Liver (tissue), 9 donors: ENCODE results near the gene ST3GAL2. TPM values are rescaled to one million over a fixed set of nuclear protein-coding genes. Genes with fewer than 3 reads are reported as not detected.

Experiments
- DNase-seq: peaks from one replicate; pipeline ENCODE4 v3.0.0-alpha.2; 2017; ENCODE audit warnings: low spot score
- H3K27ac ChIP-seq, 2 donors: one replicate each; pipeline ENCODE4 v1.7.0; 2013; ENCODE audit warnings: inconsistent platforms in 2 of 2, low read length in 2 of 2, control low read depth in 1 of 2, low read depth in 1 of 2, mild to moderate bottlenecking in 1 of 2
- H3K27me3 ChIP-seq, 4 donors: one replicate each; pipeline versions ENCODE4 v1.6.1 to v1.7.0; 2013; ENCODE audit warnings: low read length in 3 of 4, inconsistent platforms in 1 of 4, mild to moderate bottlenecking in 1 of 4, moderate library complexity in 1 of 4; ENCODE audit not compliant: control insufficient read depth in 4 of 4, insufficient read depth in 4 of 4
- H3K36me3 ChIP-seq, 4 donors: one replicate each; pipeline versions ENCODE4 v1.6.1 to v1.7.0; 2013; ENCODE audit warnings: low read length in 3 of 4, mild to moderate bottlenecking in 3 of 4, low read depth in 1 of 4, moderate library complexity in 1 of 4; ENCODE audit not compliant: control insufficient read depth in 4 of 4, insufficient read depth in 3 of 4
- H3K4me1 ChIP-seq, 4 donors: one replicate each; pipeline versions ENCODE4 v1.6.1 to v1.7.0; 2013; ENCODE audit warnings: low read length in 3 of 4, mild to moderate bottlenecking in 3 of 4, moderate library complexity in 1 of 4; ENCODE audit not compliant: control insufficient read depth in 4 of 4, insufficient read depth in 4 of 4
- H3K4me3 ChIP-seq, 3 donors: one replicate each; pipeline versions ENCODE4 v1.6.1 to v1.7.0; 2013; ENCODE audit warnings: low read length in 3 of 3, control low read depth in 1 of 3, low read depth in 1 of 3, mild to moderate bottlenecking in 1 of 3
- H3K9ac ChIP-seq, 2 donors: one replicate each; pipeline ENCODE4 v1.7.0; 2013; ENCODE audit warnings: low read length in 2 of 2, mild to moderate bottlenecking in 2 of 2, moderate library complexity in 2 of 2, control low read depth in 1 of 2, low read depth in 1 of 2
- H3K9me3 ChIP-seq, 4 donors: one replicate each; pipeline versions ENCODE4 v1.6.1 to v1.7.0; 2013; ENCODE audit warnings: low read length in 3 of 4; ENCODE audit not compliant: control insufficient read depth in 4 of 4
- EGR1 ChIP-seq, 2 donors: IDR thresholded peaks; 2 replicates each; pipeline ENCODE4 v1.6.1; 2016 to 2018; ENCODE audit warnings: antibody characterized with exemption in 2 of 2, low read depth in 2 of 2
- RAD21 ChIP-seq, 2 donors: IDR thresholded peaks; 2 replicates each; pipeline ENCODE4 v1.6.1; 2016; ENCODE audit warnings: antibody characterized with exemption in 2 of 2, mild to moderate bottlenecking in 2 of 2
- TAF1 ChIP-seq: conservative IDR thresholded peaks from 2 replicates; pipeline ENCODE4 v1.6.1; 2016; ENCODE audit warnings: antibody characterized with exemption, mild to moderate bottlenecking
- WGBS: extraction: QIAGEN DNeasy Blood & Tissue Kit; methylation state at CpG from one replicate; pipeline ENCODE4 v1.1.7; 2013; 5-methylcytosine and 5-hydroxymethylcytosine counted together
- polyA plus RNA-seq, 2 donors: library from polyadenylated mRNA; stranded (reverse) in 1 of 2; unstranded in 1 of 2; fragments of 200-250 nt in 1 of 2; fragments of >200 nt in 1 of 2; fragmentation: Nextera tagmentation in 1 of 2; extraction: Ambion mirVana in 1 of 2; gene quantifications; one replicate each; pipeline versions ENCODE4 v1.2.1 to v1.2.3, GENCODE V29; 2013 to 2015
- total RNA-seq, 2 donors: library from RNA; depleted of rRNA; stranded (reverse); fragments of >200 nt; gene quantifications; one replicate each; pipeline ENCODE4 v1.2.3, GENCODE V29; 2014
- TF ChIP-seq, protein P1 (sequence below): fragments of 150-350 bp; IDR thresholded peaks from 2 replicates; pipeline ENCODE4 v1.5.1; 2017; ENCODE audit warnings: improper control_type of control experiment, low read depth, low read length; ENCODE audit not compliant: missing input control
- TF ChIP-seq, protein P2 (sequence below): IDR thresholded peaks from 2 replicates; pipeline ENCODE4 v1.6.1; 2016; ENCODE audit warnings: antibody characterized with exemption, mild to moderate bottlenecking
- donor health status: healthy.
- donor health status: healthy.
- donor health status: healthy.
- donor health status: healthy.
- donor health status: healthy.

The ST3GAL2 gene
- total and polyA plus RNA-seq, 4 donors: 3.9 to 53.1 (median 12.9) TPM

DNA sequence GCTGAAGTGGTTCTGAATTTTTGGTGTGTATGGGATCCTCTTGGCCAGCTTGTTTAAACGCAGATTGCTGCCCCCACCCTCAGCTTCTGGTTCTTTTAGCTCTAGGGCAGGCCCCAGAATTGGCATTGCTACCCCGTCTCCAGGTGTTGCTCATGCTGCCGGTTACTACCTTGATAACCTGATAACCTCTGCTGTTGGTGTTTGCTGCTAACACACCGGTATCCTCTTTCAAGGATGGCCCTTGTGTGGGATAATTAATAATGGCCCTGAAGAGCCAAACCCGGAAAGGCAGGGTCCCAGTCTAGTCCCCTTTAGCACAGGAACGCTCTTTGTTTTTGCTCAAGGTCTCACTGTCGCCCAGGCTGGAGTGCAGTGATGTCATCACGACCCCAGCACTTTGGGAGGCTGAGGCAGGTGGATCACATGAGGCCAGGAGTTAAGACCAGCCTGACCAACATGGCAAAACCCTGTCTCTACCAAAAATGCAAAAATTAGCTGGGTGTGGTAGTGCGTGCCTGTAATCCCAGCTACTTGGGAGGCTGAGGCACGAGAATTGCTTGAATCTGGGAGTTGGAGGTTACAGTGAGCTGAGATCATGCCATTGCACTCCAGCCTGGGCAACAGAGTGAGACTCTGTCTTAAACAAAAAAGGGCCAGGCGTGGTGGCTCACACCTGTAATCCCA lies 1.3 kb upstream of the ST3GAL2 start:
- H3K27ac ChIP-seq: no peak overlapping the region
- peaks cover 7 to 19% (median 13%) of the 10 kb centered on the region in 4 donors for H3K4me1 ChIP-seq
- H3K9ac ChIP-seq: no peak overlapping the region
- DNase-seq: no peak
- WGBS: 86% methylated on average over 11 of the region's 11 CpGs
- TF ChIP-seq EGR1 (IDR thresholded peaks at IDR 0.05; ENCODE audit: low read depth in 2 of 2): no peak
- TF ChIP-seq, protein P1, sequence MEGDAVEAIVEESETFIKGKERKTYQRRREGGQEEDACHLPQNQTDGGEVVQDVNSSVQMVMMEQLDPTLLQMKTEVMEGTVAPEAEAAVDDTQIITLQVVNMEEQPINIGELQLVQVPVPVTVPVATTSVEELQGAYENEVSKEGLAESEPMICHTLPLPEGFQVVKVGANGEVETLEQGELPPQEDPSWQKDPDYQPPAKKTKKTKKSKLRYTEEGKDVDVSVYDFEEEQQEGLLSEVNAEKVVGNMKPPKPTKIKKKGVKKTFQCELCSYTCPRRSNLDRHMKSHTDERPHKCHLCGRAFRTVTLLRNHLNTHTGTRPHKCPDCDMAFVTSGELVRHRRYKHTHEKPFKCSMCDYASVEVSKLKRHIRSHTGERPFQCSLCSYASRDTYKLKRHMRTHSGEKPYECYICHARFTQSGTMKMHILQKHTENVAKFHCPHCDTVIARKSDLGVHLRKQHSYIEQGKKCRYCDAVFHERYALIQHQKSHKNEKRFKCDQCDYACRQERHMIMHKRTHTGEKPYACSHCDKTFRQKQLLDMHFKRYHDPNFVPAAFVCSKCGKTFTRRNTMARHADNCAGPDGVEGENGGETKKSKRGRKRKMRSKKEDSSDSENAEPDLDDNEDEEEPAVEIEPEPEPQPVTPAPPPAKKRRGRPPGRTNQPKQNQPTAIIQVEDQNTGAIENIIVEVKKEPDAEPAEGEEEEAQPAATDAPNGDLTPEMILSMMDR: no peak
- no peak for TF ChIP-seq TAF1
- TF ChIP-seq, protein P2, sequence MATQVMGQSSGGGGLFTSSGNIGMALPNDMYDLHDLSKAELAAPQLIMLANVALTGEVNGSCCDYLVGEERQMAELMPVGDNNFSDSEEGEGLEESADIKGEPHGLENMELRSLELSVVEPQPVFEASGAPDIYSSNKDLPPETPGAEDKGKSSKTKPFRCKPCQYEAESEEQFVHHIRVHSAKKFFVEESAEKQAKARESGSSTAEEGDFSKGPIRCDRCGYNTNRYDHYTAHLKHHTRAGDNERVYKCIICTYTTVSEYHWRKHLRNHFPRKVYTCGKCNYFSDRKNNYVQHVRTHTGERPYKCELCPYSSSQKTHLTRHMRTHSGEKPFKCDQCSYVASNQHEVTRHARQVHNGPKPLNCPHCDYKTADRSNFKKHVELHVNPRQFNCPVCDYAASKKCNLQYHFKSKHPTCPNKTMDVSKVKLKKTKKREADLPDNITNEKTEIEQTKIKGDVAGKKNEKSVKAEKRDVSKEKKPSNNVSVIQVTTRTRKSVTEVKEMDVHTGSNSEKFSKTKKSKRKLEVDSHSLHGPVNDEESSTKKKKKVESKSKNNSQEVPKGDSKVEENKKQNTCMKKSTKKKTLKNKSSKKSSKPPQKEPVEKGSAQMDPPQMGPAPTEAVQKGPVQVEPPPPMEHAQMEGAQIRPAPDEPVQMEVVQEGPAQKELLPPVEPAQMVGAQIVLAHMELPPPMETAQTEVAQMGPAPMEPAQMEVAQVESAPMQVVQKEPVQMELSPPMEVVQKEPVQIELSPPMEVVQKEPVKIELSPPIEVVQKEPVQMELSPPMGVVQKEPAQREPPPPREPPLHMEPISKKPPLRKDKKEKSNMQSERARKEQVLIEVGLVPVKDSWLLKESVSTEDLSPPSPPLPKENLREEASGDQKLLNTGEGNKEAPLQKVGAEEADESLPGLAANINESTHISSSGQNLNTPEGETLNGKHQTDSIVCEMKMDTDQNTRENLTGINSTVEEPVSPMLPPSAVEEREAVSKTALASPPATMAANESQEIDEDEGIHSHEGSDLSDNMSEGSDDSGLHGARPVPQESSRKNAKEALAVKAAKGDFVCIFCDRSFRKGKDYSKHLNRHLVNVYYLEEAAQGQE: no peak
- no peaks in the 10 kb centered on the region for H3K36me3 ChIP-seq
- H3K9me3 ChIP-seq: no peaks in the 10 kb centered on the region
- no peaks in the 10 kb centered on the region for H3K27me3 ChIP-seq
- no peak overlapping the region for H3K4me3 ChIP-seq

DNA sequence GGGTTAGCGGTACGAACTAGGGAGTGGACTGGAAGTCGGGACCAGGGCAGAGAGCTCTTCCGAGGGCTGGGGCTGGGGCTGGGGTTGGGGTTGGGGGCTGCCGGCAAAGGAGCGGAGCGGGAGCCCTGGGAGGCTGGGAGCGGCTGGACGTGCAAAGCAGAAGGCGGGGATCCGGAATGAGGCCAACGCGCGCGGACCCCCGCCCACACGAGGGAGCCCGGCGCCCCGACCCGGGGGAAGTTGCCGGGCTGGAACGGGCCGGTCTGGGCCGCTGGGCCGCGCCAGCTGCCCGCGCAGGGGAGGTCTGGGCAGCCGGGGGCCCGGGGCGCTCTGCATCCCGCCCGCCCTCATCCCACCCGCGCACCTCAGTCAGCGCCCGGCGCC lies 323 bp downstream of the ST3GAL2 start:
- H3K4me3 ChIP-seq: peak overlapping the region; percentile 43 to 90 (median 76)
- DNase-seq: no peak
- 0% methylated on average over 39 of the region's 39 CpGs for WGBS

DNA sequence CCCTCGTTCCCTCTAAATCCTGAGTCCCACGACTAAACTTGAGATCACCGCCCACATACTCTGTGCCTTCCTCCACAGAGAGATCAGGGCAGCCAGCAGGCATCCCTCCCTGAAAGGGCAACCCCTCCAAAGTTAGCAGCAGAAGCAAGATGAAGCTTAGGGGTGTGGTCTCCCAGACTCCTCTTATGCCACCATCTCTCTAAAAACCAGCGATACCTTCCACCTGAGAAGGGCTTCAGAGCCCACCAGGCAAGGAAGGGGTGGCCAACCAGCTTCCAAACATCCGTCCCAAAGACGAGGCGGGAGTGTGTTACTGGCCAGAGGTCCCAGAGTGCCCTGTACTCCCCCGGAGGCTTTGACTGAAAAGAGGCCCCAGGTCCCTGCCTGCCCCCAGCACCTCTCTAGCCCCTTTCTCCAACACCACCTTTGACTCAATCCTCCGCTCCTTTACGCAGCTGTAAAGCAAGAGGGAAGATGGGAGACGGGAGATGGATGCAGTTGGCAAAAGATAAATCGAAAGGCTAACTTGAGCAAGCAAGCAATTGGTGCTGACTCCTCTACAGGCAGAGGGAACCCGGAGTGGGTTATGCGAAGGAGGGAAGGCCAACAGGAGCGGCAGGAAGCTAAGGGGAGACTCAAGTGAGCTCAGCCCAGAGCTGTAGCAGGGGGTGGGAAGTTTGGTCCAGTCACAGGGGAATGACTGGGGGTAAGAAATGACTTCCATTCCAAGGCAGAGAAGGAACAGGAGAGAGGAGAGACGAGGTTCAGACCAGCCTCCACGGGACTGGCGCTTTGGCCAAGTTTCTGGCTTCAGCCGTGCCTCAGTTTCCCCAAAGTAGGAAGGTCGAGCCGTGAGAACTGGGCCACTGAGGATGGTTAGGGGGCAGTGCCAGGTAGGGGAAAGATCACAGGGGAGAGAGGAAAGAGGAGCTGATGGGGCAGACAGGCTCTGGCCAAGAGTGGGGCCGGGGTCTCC lies 1.0 kb downstream of the ST3GAL2 start:
- H3K27ac ChIP-seq: peak overlapping the region; percentile 5 to 59
- WGBS: 36% methylated on average over 22 of the region's 22 CpGs
- DNase-seq: peak; percentile 47

More for the DNA sequence above, 323 bp downstream of the ST3GAL2 start:
- Histone ChIP-seq H3K27me3 (no peaks in the 10 kb centered on the region), H3K9ac (no peak overlapping the region), H3K27ac (peak overlapping the region; percentile 50 to 59), H3K9me3 (no peaks in the 10 kb centered on the region), H3K4me1 (peaks cover 9 to 21% (median 15%) of the 10 kb centered on the region in 4 donors), H3K36me3 (no peaks in the 10 kb centered on the region)
- TF ChIP-seq RAD21 (IDR thresholded peaks at IDR 0.05): no peak

More for the DNA sequence above, 1.0 kb downstream of the ST3GAL2 start:
- peaks cover 13 to 28% (median 19%) of the 10 kb centered on the region in 4 donors for H3K4me1 ChIP-seq
- peak overlapping the region; percentile 43 to 90 (median 76) for H3K4me3 ChIP-seq
- H3K9me3 ChIP-seq: no peaks in the 10 kb centered on the region
- TF ChIP-seq, protein P1: no peak
- no peaks in the 10 kb centered on the region for H3K36me3 ChIP-seq
- no peaks in the 10 kb centered on the region for H3K27me3 ChIP-seq
- H3K9ac ChIP-seq: peak overlapping the region in 1 of 2 donors; percentile 63
